GM21381 (cell line): ENCODE results near the gene PPFIA2.

Experiments
- ATAC-seq: cut with Tn5 transposase; IDR thresholded peaks from one replicate; pipeline ENCODE4 v1.9.1; 2021; ENCODE audit warnings: mild to moderate bottlenecking, moderate library complexity; ENCODE audit not compliant: unreplicated experiment

PPFIA2 gene

DNA sequence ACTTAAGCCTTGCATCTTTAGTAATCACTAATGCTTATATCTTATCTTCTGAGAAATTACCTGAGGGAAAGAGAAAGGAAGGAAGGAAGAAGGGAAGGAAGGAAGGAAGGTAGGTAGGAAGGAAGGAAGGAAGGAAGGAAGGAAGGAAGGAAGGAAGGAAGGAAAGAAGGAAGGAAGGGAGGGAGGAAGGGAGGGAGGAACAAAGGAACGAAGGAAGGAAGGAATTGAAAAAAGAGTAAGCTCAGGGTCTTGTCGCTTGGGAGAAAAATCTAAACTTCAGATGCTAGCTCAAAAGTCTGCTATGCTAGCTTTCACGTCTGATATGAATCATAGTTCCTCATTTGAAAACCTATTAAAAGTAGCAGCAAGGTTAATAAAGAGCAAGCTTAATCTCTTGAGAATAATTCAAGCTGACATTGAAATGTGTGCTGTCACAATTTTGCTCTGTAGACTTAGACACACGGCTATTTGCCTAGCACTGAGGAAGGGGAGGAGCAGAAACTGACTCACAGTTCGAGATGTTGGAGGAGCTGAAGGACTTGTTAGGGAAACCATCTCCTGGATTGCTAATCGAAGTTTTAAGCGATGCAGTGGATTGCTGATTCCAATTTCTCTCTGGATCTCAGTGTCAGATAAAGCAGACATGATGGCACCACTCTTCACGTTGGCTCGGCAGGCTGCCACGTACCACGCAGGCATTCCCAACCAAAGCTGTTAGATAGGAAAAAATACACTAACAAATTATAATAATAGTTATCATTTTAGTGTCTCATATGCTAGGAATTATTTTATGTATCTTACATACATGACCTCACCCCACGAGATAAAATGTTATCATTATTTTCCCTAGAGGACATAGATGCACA, 464.6 kb downstream of the PPFIA2 start:
- ATAC-seq: no peak

DNA sequence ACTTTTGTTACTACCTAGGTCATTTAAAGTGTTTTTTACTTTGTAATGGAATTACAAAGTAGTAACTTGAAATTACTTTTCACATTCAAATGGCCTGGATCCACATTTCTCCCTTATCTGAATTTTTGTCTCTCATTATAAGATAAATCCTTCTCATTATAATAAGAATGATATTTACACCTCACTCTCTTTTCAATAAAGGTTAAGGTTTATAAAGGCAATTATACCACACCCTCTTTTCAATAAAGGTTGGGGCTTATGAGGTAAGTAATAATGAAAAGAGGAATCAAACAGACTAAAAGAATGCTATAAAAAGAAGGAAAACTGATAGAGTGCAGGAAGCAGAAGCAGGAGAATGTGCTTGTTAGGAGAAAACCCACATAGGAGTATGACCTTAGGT, 470.5 kb downstream of the PPFIA2 start:
- no peak for ATAC-seq

DNA sequence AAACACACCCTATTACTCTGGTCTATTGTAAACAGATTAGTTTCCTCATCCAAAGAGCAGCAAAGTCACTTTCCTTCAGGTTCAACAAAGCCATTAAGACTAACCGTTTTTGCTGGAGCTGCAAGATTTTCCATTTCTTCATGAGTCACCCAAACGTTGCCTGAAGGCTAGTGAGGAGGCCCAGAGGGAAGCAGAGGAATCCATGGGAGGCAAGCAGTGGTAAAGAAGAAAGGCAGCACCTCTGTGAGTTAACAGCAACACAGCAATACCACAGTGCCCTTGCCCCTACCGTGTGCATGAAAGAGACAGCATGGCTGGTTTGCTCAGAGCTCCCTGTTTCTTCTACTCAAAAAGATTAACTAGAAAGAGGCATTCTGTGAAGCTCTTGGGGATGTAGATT, 475.0 kb downstream of the PPFIA2 start:
- no peak for ATAC-seq

DNA sequence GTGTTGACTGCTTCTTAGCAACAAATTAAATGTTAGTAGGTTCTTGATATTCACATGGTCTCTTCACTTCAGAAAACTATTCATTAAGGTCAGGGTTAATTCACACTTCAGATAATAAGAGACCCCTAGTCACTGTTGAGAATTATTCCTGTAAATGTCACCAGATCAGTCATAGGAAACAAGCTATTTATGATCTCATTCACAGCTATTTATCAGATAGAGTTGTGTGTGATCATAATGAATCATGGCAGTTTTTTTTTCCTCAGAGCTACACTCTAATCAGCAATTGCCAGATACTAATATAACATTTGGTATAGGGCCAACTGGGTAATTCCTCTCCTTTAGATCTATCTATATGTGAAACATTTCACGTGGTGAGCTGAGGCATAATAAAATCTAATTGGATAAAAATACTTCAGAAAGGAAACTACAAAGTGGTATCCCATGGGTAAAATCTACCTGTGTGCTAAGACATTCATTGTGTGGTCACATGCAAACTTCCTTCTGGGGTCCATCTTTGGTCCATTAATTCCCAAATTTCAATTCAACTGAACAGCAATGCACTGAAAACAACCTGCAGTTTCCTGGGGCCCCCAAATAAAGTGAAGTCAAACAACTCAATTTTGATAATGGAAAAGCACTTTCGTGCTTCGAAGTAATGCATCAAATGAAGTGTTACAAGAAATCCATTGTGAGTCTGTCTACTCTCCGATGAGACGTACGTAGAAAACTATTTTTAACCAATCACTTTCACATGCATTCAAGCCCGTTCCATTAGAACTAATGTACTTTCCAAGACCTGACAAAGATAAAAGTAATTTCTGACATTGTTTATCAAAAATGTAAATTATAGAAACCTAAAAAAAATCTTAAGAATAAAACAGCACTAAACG, 484.3 kb downstream of the PPFIA2 start:
- no peak for ATAC-seq

DNA sequence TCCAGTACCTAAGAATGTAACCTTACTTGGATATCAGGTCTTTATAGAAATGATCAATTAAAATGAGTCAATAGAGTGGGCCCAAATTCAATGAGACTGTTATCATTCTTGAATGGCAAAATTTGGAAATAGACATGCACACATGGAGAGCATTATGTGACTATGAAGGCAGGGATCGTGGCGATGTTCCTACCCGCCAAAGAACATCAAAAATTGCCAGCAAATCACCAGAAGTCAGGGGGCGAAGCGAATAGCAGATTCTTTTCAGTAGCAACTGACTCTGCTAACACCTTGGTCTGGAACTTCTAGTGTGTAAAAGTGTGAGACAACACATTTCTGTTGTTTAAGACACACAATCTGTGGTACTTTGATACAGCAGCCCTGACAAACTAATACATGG, 488.8 kb downstream of the PPFIA2 start:
- no peak for ATAC-seq

DNA sequence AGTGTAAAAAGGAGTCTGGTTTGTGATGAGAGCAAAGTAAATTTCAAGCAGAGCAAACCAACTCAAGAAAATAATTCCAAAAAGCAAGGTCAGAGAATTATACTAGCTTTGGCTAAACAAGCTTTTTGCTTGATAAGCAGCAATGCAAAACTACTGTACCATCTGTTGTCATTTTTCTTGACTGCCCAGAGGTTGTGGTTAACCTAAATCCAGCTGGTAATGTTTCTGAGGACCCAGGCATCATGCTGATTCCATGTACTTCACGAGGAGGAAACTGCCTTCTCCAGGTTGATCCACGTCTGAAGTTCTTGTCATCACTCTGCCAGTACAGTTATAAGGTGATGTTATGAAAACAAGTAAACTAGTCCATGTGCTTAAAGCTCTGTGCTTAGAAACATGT, 496.1 kb downstream of the PPFIA2 start:
- ATAC-seq: no peak

DNA sequence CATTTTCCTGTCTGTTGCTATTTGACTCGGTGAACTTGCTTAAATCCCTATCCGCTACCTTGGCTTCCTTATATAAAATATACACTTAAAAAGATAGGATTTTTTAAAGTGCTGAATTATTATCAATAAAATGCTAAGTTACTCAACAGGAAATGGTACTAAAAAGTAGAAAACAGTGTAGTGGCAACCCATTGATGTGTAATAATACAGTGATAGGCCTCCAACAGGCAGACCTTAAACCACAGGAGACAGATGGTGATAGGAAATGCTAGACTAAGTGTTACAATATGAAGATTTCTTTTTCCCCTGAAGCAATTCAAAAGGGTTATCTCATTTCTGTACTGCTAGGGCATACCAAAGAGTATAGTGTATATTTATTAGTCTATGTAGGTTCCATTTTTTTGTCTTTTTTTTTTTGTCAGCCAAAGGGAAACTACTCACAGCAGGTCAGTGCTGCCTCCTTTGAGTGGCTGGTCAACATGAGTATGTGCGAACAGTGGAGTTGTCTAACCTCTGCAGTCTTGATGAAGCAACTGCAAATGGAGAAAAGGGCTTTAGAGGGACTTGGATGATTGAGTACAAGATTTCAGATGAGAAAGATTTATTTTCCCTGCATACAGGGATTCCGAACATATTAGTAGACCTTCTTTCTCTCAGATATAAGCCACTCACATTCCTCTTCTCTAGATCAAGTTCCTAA, 497.5 kb downstream of the PPFIA2 start:
- no peak for ATAC-seq

DNA sequence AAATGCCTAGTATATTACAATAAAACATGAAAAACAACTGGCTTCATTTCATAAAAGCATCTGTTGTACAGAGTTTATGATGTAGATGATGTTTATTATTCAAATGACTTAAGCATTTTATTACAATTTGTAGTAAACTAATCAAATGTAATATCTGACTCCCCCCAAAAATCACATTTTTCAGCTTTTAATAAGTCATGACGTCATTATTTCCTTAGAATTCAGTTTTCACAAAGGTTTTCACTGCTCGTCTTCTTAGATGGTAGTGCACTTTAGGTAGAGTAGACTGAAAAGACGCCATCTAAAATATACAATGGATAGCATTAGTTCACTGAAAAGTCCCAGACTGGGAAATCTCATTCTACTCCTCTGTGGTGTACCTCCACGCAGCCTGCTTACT, 499.8 kb downstream of the PPFIA2 start:
- ATAC-seq: no peak

DNA sequence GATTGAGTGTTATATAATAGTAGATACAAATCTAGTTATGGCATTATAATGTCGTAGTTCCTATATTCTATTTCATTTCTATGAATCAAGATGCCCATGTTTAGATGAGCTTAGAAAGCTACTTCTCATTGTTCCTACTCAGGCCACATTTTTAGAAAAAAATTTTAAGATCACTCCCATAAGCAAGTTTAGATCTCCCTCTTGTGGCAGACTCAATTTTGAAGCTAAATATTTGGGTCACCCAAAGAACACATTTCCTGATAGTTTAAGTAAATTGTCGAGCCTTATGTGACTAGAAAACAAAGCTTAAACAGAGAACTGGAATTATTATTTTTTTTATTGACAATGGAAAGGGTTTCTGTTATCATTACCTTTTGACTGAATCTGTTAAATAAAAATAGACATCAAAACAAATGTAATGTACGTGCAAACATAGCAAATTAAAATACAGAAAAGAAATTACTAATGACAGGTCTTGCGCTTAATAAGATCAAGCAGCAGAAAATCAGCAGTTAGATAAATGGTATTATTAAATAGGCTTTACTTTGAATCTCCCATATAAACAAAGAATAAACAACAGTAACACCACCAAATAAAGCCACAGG, 501.1 kb downstream of the PPFIA2 start:
- ATAC-seq: no peak

DNA sequence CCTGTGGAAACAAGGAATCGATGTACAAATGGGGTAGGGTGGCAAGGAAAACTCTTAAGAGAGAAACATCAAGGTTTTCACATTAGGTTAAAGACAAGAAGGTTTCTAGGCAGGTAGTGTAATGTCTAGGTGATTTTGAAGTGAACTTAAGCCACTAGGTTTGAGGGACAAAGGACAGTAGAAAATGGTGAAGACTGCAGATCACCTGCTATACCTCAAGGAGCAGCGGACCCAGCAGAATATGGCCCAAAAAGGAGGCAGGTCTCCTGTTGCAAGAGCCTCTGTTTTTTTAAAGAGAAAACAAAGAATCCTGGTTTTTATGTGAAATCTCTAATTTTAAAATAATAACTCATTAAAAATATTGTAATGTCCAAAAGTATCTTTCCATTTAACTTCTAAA, 503.2 kb downstream of the PPFIA2 start:
- no peak for ATAC-seq

DNA sequence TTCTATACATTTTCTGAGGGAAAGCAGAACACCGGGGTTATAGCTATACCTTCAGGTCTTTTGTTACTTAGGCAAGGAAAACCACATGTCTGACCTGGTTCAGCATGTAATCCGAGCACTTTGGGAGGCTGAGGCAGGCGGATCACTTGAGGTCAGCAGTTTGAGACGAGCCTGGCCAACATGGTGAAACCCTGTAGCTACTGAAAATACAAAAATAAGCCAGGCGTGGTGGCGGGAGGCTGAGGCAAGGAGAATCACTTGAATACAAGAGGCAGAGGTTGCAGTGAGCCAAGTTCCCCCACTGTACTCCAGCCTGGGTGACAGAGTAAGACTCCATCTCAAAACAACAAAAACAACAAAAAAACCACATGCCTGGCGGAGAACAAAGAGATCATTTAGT, 503.7 kb downstream of the PPFIA2 start:
- ATAC-seq: no peak

DNA sequence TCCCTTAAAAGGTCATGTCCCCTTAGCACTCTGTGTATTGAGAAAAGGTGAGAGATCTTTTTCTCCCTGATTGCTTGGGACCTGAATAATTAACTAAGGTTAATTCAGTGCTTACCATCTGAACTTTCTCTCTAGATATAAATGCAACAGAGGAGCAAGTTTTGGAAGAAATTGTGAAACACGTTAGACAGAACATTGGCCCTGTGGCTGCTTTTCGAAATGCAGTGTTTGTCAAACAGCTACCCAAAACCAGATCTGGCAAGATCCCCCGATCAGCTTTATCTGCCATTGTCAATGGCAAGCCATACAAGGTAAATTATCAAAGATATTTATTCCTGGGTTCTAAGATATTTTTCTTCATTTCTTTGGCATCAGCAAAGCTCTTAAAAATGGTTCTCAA, 505.8 kb downstream of the PPFIA2 start:
- no peak for ATAC-seq

DNA sequence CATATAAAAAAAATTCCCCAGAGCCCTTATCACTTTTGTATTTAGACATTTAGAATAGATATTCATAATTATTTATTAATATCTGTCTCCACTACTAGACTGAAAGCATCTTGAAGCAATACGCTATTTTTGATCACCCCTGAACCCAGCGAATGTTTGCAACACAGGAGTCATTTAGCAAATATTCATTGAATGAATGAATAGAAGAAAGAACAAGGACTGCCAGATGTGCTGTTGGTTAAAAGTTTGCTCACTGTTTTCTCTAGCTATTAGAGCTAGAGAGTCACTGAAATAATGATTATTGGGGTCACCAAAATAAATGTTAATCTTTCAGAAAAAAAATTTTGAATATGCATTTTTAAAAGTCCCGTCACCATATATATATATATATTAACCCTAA, 506.9 kb downstream of the PPFIA2 start:
- ATAC-seq: no peak

DNA sequence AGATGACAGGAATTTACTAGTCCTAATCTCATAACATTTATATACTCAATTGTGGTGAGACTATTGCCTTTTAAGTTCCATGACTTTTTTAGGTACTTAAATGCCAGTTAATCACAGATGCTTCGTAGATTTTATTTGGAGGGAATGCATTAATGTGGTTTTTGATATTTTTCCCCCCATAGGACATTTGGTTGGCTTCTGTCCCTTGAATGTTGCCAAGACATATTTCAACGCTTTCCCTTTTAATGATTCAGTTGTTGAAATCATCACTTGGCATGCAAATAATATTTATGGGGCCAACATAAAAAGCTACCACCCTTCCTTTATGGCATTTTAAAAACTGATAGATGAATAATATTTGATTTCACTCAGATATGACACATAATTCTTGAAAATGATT, 509.2 kb downstream of the PPFIA2 start:
- no peak for ATAC-seq

DNA sequence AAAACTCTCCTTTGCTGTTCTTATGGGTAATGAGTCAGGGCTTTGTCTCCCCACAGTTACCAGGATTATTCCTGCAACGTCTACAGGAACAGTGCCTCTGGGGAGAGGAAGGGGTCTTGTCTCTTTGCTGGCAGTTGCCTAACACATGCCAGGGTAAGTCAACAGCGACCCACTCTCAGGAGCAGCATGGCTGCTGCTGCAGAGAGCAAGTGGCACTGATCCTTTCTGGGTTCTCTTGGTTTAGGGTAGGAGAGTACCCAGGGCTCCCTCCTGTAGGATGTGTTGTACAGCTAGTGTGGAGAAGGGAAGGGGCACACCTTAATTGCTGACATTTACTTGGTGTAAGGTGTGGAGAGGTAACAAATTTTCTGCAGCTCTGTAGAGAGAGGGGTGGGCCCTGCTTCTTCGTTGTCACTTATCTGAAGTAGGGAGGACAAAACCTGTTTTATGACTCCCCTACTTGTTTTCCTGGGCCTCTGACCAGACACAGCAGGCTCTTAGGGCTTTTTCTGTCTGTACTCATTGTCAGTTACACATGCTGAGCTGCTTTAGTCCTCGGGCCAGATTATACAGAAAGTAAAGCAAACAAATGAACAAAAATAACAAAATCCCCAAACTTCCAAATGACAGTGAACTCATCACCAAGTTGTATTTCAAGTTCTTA, 513.1 kb downstream of the PPFIA2 start:
- ATAC-seq: no peak

DNA sequence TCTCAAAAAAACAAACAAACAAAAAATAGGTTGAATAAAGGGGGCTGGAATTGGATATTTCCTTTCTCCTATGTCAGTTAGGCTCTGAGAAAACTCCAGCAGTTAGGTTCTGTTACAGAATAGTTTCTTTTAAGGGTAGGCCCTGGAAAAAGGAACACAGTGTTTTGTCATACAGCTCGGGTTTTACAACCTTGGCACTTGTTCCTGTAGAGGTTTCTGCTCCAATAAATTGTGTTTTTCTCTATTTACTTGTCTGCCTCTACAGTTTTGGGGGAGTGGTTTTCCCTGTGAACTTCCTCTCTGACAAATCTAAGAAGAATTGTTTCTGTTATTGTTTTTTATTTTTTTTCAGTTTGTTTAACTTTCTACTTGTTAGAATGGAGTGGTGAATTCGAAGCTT, 513.7 kb downstream of the PPFIA2 start:
- no peak for ATAC-seq

DNA sequence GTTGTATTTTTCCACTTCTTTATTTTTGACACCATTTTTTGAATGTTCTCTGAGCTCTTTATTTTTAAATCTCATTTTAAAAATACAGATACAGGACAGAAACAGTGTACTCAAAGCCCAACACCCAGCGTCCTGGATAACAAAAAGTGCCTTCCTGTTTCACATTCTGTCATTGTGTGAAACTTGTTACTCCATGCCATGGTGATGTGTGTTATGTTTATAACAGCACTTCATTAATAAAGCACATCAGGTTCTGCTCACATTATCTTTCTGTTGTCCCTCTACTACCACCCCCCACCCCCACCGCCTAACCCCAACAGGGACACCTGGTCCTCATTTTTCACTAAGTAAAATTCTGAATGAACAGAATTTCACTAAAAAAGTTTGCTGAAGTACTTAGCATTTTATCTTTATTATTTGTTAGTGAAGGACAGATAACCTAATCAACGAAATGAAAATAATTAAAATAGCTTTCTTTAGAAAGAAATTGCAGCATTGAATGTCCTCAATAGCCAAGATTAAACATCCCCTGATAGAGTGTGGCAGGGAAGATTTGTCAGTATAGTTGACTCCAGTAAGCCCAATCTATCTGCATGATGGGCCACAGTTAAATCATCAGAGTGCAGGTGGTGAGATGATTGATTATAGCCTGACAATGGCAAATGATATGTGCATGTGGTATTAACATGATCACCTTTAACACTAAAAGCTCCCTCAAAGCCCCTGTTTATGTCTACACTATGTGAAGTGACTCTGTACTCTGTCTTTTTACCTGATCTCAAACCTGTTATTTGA, 527.4 kb downstream of the PPFIA2 start:
- ATAC-seq: no peak

DNA sequence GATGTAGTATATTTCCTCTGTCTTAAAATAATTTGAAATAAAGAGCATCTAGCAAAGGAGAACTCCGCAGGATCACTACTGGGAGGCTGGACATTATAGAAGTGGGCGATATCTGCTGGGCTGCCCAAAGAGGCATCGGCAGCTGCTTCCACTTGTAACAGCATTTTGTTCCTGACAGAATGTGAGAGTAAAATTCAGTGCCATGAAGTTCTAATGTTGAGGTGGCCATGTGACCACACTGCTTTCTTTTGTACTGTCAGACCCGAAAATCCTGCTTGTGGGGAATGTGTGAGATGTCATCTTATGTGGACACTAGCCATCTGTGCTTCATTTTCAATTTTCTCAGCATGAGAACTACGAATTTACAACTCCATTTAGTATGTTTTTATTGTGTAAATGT, 529.4 kb downstream of the PPFIA2 start:
- no peak for ATAC-seq

DNA sequence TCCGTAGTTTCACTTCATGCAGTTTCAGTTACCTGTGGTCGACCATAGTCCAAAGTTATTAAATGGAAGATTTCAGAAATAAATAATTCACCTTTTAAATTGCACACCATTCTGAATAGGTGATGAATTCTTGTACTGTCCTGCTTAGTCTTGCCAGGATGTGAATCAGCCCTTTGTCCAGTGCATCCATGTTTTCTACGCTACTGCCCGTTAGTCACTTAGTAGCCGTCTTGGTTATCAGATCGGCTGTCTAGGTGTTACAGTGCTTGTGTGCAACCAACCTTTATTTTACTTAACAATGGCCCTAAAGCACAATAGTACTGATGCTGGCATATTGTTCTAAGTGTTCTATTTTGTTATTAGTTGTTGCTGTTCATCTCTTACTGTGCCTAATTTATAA, 534.5 kb downstream of the PPFIA2 start:
- no peak for ATAC-seq
